Breast epithelium (tissue), 3 donors: ENCODE results near the gene RAB3GAP1.

Experiments
- POLR2A ChIP-seq: fragments of 450-650 bp; IDR thresholded peaks from one replicate; pipeline ENCODE4 v1.6.1; 2016; ENCODE audit warnings: antibody characterized with exemption, mild to moderate bottlenecking, moderate library complexity
- POLR2AphosphoS5 ChIP-seq, 3 donors: sonication (generic); formaldehyde crosslinking; IDR thresholded peaks; one replicate each; pipeline ENCODE4 v1.6.1; 2017; ENCODE audit warnings: antibody characterized with exemption in 3 of 3
- TF ChIP-seq, protein P1 (sequence below), 3 donors: fragments of 450-650 bp; IDR thresholded peaks; one replicate each; pipeline ENCODE4 v1.5.1; 2016 to 2017; ENCODE audit warnings: antibody characterized with exemption in 3 of 3, mild to moderate bottlenecking in 3 of 3, moderate library complexity in 3 of 3

DNA sequence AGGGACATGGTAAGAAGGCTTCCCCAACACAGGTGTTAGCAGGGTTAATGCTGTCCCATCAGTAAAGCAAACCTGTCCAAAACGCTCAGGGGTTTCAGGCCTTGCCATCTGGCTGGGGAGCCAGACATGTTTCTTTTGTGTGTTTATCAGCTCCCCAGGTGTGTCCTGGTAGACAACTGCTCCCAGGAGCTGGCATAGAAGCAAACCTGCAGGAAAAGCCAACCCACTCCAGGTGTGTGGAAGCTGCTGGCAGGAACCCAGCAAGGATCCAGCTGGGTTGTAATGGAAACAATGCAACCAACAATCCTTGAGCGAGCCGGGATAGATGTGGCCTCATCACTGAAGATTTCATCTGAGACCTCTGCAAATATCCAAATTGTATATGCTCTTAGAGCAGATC is 123.1 kb downstream of the RAB3GAP1 start:
- TF ChIP-seq, protein P1, sequence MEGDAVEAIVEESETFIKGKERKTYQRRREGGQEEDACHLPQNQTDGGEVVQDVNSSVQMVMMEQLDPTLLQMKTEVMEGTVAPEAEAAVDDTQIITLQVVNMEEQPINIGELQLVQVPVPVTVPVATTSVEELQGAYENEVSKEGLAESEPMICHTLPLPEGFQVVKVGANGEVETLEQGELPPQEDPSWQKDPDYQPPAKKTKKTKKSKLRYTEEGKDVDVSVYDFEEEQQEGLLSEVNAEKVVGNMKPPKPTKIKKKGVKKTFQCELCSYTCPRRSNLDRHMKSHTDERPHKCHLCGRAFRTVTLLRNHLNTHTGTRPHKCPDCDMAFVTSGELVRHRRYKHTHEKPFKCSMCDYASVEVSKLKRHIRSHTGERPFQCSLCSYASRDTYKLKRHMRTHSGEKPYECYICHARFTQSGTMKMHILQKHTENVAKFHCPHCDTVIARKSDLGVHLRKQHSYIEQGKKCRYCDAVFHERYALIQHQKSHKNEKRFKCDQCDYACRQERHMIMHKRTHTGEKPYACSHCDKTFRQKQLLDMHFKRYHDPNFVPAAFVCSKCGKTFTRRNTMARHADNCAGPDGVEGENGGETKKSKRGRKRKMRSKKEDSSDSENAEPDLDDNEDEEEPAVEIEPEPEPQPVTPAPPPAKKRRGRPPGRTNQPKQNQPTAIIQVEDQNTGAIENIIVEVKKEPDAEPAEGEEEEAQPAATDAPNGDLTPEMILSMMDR (IDR thresholded peaks at IDR 0.05), result no peak
- no peak for TF ChIP-seq POLR2A
- TF ChIP-seq POLR2AphosphoS5 (IDR thresholded peaks at IDR 0.05), result no peak
